ENCODE results near the gene CD300H. TPM values are rescaled to one million over a fixed set of nuclear protein-coding genes. Genes with fewer than 3 reads are reported as not detected.

CD300H gene
- not detected in 2 replicates for total RNA-seq (2014; rRNA removed; shearing (Covaris generic))

- DNase-seq (ENCODE audit: low spot score): no peak
Observed at GRCh38 chr17:74567397-74567796, at the start of gene CD300H. TSS of gene CD300H (minus strand) at chr17:74567509.

- DNase-seq (ENCODE audit: low spot score): no peak
Observed at GRCh38 chr17:74616696-74617095, 49.4 kb upstream of the CD300H start.

GRCh38 chr17:74612046-74612445, 44.7 kb upstream of the CD300H start:
- no peak for DNase-seq (ENCODE audit: low spot score)

- peak; percentile 21 for DNase-seq (ENCODE audit: low spot score)
Observed at GRCh38 chr17:74610108-74610507, 42.8 kb upstream of the CD300H start.

GRCh38 chr17:74608511-74608910, 41.2 kb upstream of the CD300H start:
- DNase-seq (ENCODE audit: low spot score): no peak

- no peak for DNase-seq (ENCODE audit: low spot score)
Observed at GRCh38 chr17:74607221-74607620, 39.9 kb upstream of the CD300H start.

- no peak for DNase-seq (ENCODE audit: low spot score)
Observed at GRCh38 chr17:74606050-74606449, 38.7 kb upstream of the CD300H start.

- DNase-seq (ENCODE audit: low spot score): no peak
Observed at GRCh38 chr17:74605361-74605760, 38.1 kb upstream of the CD300H start.

GRCh38 chr17:74604761-74605160, 37.5 kb upstream of the CD300H start:
- no peak for DNase-seq (ENCODE audit: low spot score)

- no peak for DNase-seq (ENCODE audit: low spot score)
Observed at GRCh38 chr17:74604200-74604599, 36.9 kb upstream of the CD300H start.

GRCh38 chr17:74603746-74604145, 36.4 kb upstream of the CD300H start:
- no peak for DNase-seq (ENCODE audit: low spot score)

GRCh38 chr17:74603037-74603635, 35.8 kb upstream of the CD300H start:
- DNase-seq (ENCODE audit: low spot score): no peak

- peak; percentile 56 for DNase-seq (ENCODE audit: low spot score)
Observed at GRCh38 chr17:74601944-74602572, 34.7 kb upstream of the CD300H start.

GRCh38 chr17:74599448-74599939, 32.2 kb upstream of the CD300H start:
- no peak for DNase-seq (ENCODE audit: low spot score)

- DNase-seq (ENCODE audit: low spot score): no peak
Observed at GRCh38 chr17:74599023-74599399, 31.7 kb upstream of the CD300H start.

GRCh38 chr17:74598346-74599022, 31.2 kb upstream of the CD300H start:
- no peak for DNase-seq (ENCODE audit: low spot score)

GRCh38 chr17:74597069-74597790, 29.9 kb upstream of the CD300H start:
- DNase-seq (ENCODE audit: low spot score): no peak

- no peak for DNase-seq (ENCODE audit: low spot score)
Observed at GRCh38 chr17:74595037-74595750, 27.9 kb upstream of the CD300H start.

GRCh38 chr17:74592087-74592990, 25.0 kb upstream of the CD300H start, which contains the start of gene CD300LD:
TSS of gene CD300LD (minus strand) at chr17:74592283. CDS start at chr17:74592202, 81 bp downstream.
- DNase-seq (ENCODE audit: low spot score): no peak

GRCh38 chr17:74591503-74591902, 24.2 kb upstream of the CD300H start:
- DNase-seq (ENCODE audit: low spot score): no peak
